ENCODE data around the gene KLK1.

The KLK1 gene

DNA sequence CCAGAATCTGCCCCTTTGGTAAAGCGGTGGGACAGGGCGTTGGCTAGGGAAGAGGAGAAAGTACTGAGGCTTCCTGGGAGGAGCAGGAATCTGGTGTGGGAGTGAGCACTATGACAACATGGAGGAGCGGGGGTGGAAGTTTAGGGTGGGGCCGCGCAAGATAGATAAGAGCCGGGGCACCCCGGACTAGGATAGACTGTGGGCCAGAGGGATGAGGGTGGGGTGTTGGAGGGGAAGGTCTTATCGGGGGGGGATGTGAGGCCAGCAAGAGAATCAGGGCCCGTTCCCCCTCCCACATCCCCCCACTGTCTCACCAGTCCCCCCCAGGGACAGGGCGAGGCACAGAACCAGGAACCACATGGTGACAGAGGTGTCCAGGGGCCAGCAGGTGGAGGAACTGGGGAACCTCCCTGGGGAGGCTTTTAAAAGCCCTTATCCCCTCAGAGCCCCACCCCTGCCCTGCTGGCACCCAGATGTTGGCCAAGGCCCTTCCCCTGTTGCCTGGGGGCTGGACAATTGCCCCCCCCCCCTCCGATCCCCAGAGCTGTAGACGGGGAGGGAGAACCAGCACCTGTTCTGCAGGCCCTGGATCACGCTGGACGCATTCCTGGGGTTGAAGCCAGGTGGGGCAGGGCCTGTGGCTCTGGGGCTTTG lies at the start of gene KLK1:
Gene KLK1 (minus strand): TSS at position 399 of the 654 bp plus-strand sequence. CDS start 39 bp downstream, at position 360.
- DNase-seq: no peak

DNA sequence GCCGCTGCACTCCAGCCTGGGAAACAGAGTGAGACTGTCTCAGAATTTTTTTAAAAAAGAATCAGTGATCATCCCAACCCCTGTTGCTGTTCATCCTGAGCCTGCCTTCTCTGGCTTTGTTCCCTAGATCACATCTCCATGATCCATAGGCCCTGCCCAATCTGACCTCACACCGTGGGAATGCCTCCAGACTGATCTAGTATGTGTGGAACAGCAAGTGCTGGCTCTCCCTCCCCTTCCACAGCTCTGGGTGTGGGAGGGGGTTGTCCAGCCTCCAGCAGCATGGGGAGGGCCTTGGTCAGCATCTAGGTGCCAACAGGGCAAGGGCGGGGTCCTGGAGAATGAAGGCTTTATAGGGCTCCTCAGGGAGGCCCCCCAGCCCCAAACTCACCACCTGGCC lies 49.5 kb upstream of the KLK1 start, which contains the start of gene KLK2:
Gene KLK2 (plus strand): TSS at position 384 of the 400 bp plus-strand sequence. CDS start 35 bp downstream, outside the sequence.
- DNase-seq: no peak

DNA sequence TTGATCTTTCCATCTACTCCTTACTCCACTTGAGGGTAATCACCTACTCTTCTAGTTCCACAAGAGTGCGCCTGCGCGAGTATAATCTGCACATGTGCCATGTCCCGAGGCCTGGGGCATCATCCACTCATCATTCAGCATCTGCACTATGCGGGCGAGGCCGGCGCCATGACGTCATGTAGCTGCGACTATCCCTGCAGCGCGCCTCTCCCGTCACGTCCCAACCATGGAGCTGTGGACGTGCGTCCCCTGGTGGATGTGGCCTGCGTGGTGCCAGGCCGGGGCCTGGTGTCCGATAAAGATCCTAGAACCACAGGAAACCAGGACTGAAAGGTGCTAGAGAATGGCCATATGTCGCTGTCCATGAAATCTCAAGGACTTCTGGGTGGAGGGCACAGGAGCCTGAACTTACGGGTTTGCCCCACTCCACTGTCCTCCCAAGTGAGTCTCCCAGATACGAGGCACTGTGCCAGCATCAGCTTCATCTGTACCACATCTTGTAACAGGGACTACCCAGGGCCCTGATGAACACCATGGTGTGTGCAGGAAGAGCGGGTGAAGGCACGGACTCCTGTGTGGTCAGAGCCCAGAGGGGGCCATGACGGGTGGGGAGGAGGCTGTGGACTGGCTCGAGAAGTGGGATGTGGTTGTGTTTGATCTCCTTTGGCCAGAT lies 47.0 kb upstream of the KLK1 start:
- no peak for DNase-seq

DNA sequence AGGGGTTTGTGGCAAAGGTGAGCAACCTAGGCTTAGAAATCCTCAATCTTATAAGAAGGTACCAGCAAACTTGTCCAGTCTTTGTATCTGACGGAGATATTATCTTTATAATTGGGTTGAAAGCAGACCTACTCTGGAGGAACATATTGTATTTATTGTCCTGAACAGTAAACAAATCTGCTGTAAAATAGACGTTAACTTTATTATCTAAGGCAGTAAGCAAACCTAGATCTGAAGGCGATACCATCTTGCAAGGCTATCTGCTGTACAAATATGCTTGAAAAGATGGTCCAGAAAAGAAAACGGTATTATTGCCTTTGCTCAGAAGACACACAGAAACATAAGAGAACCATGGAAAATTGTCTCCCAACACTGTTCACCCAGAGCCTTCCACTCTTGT lies 45.9 kb upstream of the KLK1 start:
- DNase-seq: no peak

DNA sequence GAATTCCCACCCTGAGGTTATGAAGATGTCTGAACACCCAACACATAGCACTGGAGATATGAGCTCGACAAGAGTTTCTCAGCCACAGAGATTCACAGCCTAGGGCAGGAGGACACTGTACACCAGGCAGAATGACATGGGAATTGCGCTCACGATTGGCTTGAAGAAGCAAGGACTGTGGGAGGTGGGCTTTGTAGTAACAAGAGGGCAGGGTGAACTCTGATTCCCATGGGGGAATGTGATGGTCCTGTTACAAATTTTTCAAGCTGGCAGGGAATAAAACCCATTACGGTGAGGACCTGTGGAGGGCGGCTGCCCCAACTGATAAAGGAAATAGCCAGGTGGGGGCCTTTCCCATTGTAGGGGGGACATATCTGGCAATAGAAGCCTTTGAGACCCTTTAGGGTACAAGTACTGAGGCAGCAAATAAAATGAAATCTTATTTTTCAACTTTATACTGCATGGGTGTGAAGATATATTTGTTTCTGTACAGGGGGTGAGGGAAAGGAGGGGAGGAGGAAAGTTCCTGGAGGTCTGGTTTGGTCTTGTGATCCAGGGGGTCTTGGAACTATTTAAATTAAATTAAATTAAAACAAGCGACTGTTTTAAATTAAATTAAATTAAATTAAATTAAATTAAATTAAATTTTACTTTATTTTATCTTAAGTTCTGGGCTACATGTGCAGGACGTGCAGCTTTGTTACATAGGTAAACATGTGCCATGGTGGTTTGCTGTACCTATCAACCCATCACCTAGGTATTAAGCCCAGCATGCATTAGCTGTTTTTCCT lies 38.1 kb upstream of the KLK1 start:
- no peak for DNase-seq

DNA sequence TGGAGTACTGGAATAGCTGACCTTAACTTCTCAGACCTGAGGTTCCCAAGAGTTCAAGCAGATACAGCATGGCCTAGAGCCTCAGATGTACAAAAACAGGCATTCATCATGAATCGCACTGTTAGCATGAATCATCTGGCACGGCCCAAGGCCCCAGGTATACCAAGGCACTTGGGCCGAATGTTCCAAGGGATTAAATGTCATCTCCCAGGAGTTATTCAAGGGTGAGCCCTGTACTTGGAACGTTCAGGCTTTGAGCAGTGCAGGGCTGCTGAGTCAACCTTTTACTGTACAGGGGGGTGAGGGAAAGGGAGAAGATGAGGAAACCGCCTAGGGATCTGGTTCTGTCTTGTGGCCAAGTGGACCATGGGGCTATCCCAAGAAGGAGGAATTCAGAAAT lies 37.4 kb upstream of the KLK1 start:
- no peak for DNase-seq

DNA sequence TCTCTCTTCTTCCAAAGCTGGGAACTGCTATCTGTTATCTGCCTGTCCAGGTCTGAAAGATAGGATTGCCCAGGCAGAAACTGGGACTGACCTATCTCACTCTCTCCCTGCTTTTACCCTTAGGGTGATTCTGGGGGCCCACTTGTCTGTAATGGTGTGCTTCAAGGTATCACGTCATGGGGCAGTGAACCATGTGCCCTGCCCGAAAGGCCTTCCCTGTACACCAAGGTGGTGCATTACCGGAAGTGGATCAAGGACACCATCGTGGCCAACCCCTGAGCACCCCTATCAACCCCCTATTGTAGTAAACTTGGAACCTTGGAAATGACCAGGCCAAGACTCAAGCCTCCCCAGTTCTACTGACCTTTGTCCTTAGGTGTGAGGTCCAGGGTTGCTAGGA lies 36.3 kb upstream of the KLK1 start:
- no peak for DNase-seq

DNA sequence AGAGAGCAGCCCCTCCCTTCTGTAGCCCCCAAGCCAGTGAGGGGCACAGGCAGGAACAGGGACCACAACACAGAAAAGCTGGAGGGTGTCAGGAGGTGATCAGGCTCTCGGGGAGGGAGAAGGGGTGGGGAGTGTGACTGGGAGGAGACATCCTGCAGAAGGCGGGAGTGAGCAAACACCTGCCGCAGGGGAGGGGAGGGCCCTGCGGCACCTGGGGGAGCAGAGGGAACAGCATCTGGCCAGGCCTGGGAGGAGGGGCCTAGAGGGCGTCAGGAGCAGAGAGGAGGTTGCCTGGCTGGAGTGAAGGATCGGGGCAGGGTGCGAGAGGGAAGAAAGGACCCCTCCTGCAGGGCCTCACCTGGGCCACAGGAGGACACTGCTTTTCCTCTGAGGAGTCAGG lies 35.3 kb upstream of the KLK1 start:
- DNase-seq: no peak

DNA sequence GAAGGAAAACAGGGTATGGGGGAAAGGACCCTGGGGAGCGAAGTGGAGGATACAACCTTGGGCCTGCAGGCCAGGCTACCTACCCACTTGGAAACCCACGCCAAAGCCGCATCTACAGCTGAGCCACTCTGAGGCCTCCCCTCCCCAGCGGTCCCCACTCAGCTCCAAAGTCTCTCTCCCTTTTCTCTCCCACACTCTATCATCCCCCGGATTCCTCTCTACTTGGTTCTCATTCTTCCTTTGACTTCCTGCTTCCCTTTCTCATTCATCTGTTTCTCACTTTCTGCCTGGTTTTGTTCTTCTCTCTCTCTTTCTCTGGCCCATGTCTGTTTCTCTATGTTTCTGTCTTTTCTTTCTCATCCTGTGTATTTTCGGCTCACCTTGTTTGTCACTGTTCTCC lies 33.8 kb upstream of the KLK1 start:
- no peak for DNase-seq

DNA sequence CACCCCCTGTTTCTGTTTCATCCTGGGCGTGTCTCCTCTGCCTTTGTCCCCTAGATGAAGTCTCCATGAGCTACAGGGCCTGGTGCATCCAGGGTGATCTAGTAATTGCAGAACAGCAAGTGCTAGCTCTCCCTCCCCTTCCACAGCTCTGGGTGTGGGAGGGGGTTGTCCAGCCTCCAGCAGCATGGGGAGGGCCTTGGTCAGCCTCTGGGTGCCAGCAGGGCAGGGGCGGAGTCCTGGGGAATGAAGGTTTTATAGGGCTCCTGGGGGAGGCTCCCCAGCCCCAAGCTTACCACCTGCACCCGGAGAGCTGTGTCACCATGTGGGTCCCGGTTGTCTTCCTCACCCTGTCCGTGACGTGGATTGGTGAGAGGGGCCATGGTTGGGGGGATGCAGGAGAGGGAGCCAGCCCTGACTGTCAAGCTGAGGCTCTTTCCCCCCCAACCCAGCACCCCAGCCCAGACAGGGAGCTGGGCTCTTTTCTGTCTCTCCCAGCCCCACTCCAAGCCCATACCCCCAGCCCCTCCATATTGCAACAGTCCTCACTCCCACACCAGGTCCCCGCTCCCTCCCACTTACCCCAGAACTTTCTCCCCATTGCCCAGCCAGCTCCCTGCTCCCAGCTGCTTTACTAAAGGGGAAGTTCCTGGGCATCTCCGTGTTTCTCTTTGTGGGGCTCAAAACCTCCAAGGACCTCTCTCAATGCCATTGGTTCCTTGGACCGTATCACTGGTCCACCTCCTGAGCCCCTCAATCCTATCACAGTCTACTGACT lies 31.2 kb upstream of the KLK1 start, which contains the start of gene KLK3:
Gene KLK3 (plus strand): TSS at position 280 of the 775 bp plus-strand sequence. CDS start 41 bp downstream, at position 321.
- DNase-seq: no peak

DNA sequence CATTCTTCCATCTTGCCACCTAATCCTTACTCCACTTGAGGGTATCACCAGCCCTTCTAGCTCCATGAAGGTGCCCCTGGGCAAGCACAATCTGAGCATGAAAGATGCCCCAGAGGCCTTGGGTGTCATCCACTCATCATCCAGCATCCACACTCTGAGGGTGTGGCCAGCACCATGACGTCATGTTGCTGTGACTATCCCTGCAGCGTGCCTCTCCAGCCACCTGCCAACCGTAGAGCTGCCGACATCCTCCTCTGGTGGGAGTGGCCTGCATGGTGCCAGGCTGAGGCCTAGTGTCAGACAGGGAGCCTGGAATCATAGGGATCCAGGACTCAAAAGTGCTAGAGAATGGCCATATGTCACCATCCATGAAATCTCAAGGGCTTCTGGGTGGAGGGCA lies 28.0 kb upstream of the KLK1 start:
- no peak for DNase-seq

DNA sequence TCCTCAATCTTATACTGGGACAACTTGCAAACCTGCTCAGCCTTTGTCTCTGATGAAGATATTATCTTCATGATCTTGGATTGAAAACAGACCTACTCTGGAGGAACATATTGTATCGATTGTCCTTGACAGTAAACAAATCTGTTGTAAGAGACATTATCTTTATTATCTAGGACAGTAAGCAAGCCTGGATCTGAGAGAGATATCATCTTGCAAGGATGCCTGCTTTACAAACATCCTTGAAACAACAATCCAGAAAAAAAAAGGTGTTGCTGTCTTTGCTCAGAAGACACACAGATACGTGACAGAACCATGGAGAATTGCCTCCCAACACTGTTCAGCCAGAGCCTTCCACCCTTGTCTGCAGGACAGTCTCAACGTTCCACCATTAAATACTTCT lies 27.2 kb upstream of the KLK1 start:
- DNase-seq: no peak

DNA sequence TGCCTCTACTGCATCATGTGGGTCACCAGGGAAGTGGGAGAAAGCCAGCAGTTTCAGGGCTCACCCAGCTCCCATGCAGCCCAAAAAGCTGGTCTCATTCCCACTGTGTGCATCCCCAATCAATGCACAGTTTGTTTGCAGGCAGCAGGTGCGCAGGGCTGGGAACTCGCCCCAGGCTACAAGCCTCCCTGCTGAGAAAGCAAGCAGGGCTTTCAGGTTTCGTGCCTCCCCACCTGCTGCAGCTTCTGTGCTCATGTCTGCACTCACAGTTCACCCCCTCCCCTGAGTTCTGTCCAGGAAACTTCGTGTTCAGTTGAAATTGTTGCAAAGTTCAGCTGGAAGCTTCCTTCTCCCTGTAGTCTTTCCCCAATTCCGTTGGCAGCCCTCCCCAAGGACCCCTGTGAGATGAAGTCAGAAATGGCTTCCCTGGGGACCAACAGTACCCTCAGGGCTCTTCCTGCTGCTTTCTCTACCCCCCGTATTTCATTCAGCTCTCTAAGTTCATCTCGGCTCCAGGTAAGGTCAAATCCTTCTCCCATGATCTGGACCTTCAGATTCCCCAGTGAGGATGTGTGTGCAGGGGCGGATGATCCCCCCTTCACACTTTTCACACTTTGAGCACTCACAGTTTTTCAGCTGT lies 20.8 kb upstream of the KLK1 start:
- no peak for DNase-seq

DNA sequence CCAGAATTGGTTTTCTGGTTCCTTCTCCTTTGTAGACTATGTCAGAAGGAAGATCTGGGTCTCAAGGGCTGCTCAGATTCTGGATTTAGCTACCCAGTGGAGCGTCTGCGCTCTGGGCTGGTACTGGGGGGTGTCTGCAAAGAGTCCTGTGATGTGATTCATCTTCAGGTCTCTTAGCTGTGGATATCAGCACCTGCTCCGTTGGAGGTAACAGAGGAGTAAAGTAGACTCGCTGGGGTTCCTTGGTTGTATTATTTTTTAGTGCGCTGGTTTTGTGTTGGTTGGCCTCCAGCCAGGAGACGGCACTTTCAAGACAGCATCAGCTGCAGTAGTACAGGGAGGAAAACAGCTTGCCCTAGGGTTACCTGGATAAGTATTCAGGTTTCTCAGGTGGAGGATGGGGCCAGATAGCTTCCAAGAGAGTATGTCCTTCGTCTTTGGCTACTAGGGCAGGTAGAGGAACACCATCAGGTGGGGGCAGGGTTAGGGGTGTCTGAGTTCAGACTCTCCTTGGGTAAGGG lies 20.2 kb upstream of the KLK1 start:
- DNase-seq: no peak

DNA sequence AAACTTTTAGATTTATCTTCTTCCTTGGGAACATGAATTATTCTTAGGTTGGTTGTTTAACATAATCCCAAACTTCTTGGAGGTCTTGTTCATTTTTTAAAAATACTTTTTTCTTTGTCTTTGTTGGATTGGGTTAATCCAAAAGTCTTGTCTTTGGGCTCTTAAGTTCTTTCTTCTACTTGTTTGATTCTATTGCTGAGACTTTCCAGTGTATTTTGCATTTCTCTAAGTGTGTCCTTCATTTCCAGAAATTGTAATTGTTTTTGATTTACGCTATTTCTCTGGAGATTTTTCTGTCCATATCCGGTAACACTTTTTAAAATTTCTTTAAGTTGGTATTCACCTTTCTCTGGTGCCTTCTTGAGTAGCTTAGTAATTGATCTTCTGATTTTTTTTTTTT lies 19.6 kb upstream of the KLK1 start:
- DNase-seq: no peak

DNA sequence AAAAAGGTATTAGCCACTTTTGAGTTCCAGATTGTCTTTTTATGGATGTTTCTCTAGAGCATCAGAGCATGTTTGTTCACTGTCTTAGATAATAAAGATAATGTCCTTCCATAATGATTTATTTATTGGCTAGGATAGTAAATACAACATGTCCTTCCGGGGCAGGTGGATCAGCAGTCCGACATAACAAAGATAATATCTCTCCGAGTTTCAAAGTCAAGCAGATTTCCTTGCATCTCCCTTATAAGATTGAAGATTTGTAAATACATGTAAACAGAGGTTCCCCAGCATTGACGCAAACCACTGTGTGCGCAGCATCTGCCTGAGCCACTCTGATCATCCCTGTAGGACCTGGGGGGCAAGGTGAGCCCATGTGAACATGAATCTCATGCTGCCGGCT lies 18.5 kb upstream of the KLK1 start:
- DNase-seq: no peak

DNA sequence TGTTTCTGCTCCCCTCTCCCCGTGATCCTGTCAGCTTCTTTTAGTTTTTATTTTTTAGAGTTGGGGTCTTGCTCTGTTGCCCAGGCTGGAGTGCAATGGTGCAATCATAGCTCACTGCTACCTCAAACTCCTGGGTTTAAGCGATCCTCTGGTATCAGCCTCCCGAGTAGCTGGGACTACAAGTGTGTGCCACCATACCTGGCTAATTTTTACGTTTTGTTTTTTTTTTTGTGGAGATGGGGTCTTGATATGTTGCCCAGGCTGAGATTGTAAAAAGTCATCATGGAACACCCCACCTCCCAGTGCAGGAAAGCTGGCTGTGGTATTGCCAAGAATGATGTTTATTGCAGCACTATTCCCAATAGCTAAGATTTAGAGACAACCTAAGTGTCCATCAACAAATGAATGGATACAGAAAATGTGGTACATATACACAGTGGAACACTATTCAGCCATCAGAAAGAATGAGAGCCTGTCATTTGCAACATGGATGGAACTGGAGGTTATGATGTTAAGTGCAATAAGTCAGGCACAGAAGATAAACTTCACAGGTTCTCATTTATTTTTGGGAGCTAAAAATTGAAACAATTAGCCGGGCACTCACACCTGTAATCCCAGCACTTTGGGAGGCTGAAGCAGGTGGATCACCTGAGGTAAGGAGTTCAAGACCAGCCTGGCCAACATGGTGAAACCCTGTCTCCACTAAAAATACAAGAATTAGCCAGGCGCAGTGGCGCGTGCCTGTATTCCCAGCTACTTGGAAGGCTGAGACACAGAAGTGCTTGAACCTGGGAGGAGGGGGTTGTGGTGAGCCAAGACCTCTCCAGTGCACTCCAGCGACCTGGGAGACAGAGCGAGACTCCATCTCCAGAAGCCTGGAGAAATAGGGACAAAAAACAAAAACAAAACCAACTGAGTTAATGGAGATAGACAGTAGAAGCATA lies 16.4 kb upstream of the KLK1 start:
- DNase-seq: no peak

DNA sequence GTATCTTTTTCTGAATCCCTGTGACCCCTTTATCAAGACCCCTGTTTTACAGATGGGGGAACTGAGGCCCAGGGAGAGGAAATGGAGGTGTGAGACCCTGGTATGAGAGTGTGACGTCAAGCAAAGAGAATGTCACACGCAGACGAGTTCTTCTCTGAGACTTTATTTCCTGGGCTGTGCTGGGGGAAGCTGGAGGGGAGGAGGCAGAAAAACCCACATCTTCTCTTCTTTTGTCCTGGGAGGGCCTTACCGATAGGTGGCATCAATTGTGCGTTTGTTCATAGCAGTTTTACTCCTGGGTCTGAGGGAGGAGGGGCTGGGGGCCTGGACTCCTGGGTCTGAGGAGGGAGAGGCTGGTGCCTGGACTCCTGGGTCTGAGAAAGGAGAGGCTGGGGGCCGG lies 14.7 kb upstream of the KLK1 start:
- DNase-seq: no peak

DNA sequence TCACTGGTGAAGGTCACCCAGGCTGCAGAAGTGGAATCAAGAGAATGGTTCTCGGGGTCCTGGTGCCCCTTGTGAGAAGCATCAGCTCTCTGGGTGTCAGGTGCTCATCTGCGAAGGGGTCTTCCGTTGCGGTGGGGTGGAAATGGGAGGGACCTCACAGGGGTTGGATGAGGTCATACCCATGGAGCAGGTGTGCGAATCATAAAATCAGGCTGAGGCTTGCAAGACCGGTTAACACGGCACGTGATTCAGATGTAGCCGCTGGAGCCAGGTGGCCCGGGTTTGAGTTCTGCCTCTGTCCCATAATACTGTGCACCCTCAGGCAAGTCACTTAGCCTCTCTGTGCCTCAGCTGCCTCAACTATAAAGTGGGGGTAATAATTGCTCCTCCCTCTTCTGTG lies 13.7 kb upstream of the KLK1 start:
- DNase-seq: no peak

DNA sequence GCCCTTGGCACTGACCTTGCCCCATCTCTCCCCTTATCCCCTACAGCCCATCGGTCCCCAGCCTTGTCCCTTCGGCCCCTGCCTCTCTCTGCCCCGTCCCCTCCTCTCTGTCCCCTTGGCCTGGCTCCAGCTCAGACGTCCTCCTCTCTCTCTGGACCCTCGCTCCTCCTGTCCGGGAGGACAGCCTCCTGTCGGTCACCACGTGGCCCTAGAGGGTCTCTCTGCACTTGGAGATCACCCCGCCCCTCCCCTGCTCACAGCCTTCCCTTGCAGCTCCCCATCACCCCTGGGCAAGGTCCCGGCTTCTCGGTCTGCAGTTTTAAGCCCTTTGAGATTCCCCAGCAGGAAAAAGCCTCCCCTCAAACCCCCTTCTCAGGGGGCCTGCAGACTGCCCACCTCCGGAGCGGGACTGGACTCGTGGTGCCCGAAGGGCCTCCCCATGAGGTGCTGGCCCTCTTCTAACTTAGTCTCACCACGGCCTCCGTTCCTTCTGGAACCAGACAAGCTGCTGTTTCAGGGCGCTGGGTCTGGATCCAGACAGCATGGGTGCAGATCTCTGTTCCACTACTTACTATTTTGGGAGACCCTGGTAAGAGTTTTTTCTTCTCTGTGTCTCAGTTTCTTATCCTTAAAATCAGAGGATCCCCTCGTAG lies 13.1 kb upstream of the KLK1 start:
- DNase-seq: no peak

Measured in right hindlimb (tissue), 1 donor.